ENCODE results near the gene GABPB2. TPM values are rescaled to one million over a fixed set of nuclear protein-coding genes. Genes with fewer than 3 reads are reported as not detected.
A peak's percentile ranks its signal among the peaks of the same experiment; 100 is the strongest.

GABPB2 gene
- total and polyA plus RNA-seq, 2 of the 13 experiments (the other 11 are each of a cell fraction or from before 2014, with no cell fraction given): 0.09 TPM; not detected in 1

GRCh38 chr1:151165738-151166504 lies 95.4 kb downstream of the GABPB2 start, which contains the start of the genes LYSMD1 and SCNM1 (continued):
- TF ChIP-seq LBX2 (CRISPR knock-in tag; IDR thresholded peaks at IDR 0.05; ENCODE audit: borderline replicate concordance): no peak
- TF ChIP-seq REST (IDR thresholded peaks at IDR 0.05; ENCODE audit: borderline replicate concordance in 1 of 2, low read depth in 1 of 2, low read length in 2 of 2): peak in 1 of 2 experiments; percentile 73; a peak in 2 of 4 replicates
- no peak; the same call in 1 of the 2 replicates for TF ChIP-seq FOXJ3 (CRISPR knock-in tag; IDR thresholded peaks at IDR 0.05; ENCODE audit: borderline replicate concordance)
- peak; percentile 87 for TF ChIP-seq POGZ (CRISPR knock-in tag; IDR thresholded peaks at IDR 0.05)
- peak; percentile 60; the same call in 1 of the 2 replicates for TF ChIP-seq TAF1 (CRISPR knock-in tag; IDR thresholded peaks at IDR 0.05)
- no peak for TF ChIP-seq ZNF431 (CRISPR knock-in tag; IDR thresholded peaks at IDR 0.05; ENCODE audit: borderline replicate concordance, low read depth)
- TF ChIP-seq UBTF (CRISPR knock-in tag; IDR thresholded peaks at IDR 0.05): peak; percentile 28; the same call in 1 of the 2 replicates
- TF ChIP-seq IKZF5 (CRISPR knock-in tag; IDR thresholded peaks at IDR 0.05): peak; percentile 54
- TF ChIP-seq ZNF558 (CRISPR knock-in tag; IDR thresholded peaks at IDR 0.05; ENCODE audit: borderline replicate concordance): peak; percentile 48; the same call in 1 of the 2 replicates
- TF ChIP-seq ZNF616 (CRISPR knock-in tag; IDR thresholded peaks at IDR 0.05; ENCODE audit: low read depth): 0 out of 2 replicates have a peak, but pooled peaks have one; percentile 36
- TF ChIP-seq RFXANK (CRISPR knock-in tag; IDR thresholded peaks at IDR 0.05): 0 out of 2 replicates have a peak, but pooled peaks have one; percentile 23
- 0 out of 2 replicates have a peak, but pooled peaks have one; percentile 72 for TF ChIP-seq ATF6 (CRISPR knock-in tag; conservative IDR thresholded peaks at IDR 0.05)
- peak; percentile 84; the same call in 1 of the 2 replicates for TF ChIP-seq KLF12 (CRISPR knock-in tag; IDR thresholded peaks at IDR 0.05; ENCODE audit: borderline replicate concordance)
- no peak; the same call in 1 of the 2 replicates for TF ChIP-seq ZNF607 (CRISPR knock-in tag; IDR thresholded peaks at IDR 0.05; ENCODE audit: borderline replicate concordance)
- TF ChIP-seq KDM5B (CRISPR knock-in tag; IDR thresholded peaks at IDR 0.05; ENCODE audit: borderline replicate concordance): peak; percentile 23; the same call in 1 of the 2 replicates
- no peak for TF ChIP-seq ZNF773 (CRISPR knock-in tag; IDR thresholded peaks at IDR 0.05; ENCODE audit: borderline replicate concordance)
- no peak for TF ChIP-seq TCF12 (IDR thresholded peaks at IDR 0.05)
- TF ChIP-seq TCF12 (CRISPR knock-in tag; IDR thresholded peaks at IDR 0.05): no peak
- TF ChIP-seq ISL2 (CRISPR knock-in tag; IDR thresholded peaks at IDR 0.05): peak; percentile 81
